IMR-90 (cell line): ENCODE results near the gene NECTIN4. TPM values are rescaled to one million over a fixed set of nuclear protein-coding genes. Genes with fewer than 3 reads are reported as not detected.

Experiments
- ATAC-seq: fragments of 200-7000 bp; cut with Tn5 transposase; 2 replicates; pipeline ENCODE4 v1.9.1; 2020; ENCODE audit warnings: low read depth, mild to moderate bottlenecking, moderate library complexity
- BruUV-seq: library from RNA; stranded (reverse); fragments of 400-500 nt; replicated peaks from 2 replicates; lab custom pipeline; 2021; lab: Mats Ljungman, UMichigan
- CTCF ChIA-PET: fragments of 300-600 bp; formaldehyde crosslinking; extraction: SDS; loops from one replicate; lab custom pipeline; 2021; ENCODE audit warnings: antibody characterized with exemption; lab: Yijun Ruan, JAX
- POLR2A ChIA-PET: fragments of 300-600 bp; sonication (Branson Sonifier 250); formaldehyde crosslinking; loops from one replicate; lab custom pipeline; 2022; ENCODE audit warnings: antibody characterized with exemption; ENCODE audit not compliant: unreplicated experiment; lab: Charles Lee
- DNase-seq: peaks from one replicate; pipeline ENCODE4 v3.0.0; 2013
- H2AFZ ChIP-seq: replicated peaks from 2 replicates; pipeline ENCODE3; 2013; ENCODE audit warnings: low read length, mild to moderate bottlenecking; ENCODE audit not compliant: poor library complexity
- H2AK5ac ChIP-seq: 2 replicates; pipeline ENCODE4 v1.6.1; 2013; ENCODE audit warnings: low read depth, low read length, inconsistent platforms
- H2AK9ac ChIP-seq: replicated peaks from 2 replicates; pipeline ENCODE3; 2013; ENCODE audit warnings: mild to moderate bottlenecking, low read depth, low read length, moderate library complexity; ENCODE audit not compliant: poor library complexity
- H2BK120ac ChIP-seq: 2 replicates; pipeline ENCODE4 v1.6.1; 2013; ENCODE audit warnings: low read depth, low read length, inconsistent platforms
- H2BK15ac ChIP-seq: 3 replicates; pipeline ENCODE4 v1.6.1; 2013; ENCODE audit warnings: low read depth, low read length, inconsistent platforms
- H2BK20ac ChIP-seq: 2 replicates; pipeline ENCODE4 v1.6.1; 2013; ENCODE audit warnings: low read depth, mild to moderate bottlenecking, inconsistent platforms, low read length, moderate library complexity
- H2BK5ac ChIP-seq: 2 replicates; pipeline ENCODE4 v1.6.1; 2013; ENCODE audit warnings: mild to moderate bottlenecking, low read depth, low read length, inconsistent platforms; ENCODE audit not compliant: poor library complexity, severe bottlenecking
- H3K14ac ChIP-seq: replicated peaks from 2 replicates; pipeline ENCODE4 v1.6.1; 2013; ENCODE audit warnings: low read depth, low read length, inconsistent platforms
- H3K18ac ChIP-seq: 2 replicates; pipeline ENCODE4 v1.6.1; 2013; ENCODE audit warnings: low read depth, low read length, control low read depth
- H3K23ac ChIP-seq: 2 replicates; pipeline ENCODE4 v1.6.1; 2013; ENCODE audit warnings: low read depth, low read length, inconsistent platforms
- H3K27ac ChIP-seq: 2 replicates; pipeline ENCODE4 v1.5.1; 2013; ENCODE audit warnings: mild to moderate bottlenecking, control low read depth, low read length; ENCODE audit not compliant: insufficient read depth
- H3K27me3 ChIP-seq: 2 replicates; pipeline ENCODE4 v1.6.1; 2013; ENCODE audit warnings: low read length; ENCODE audit not compliant: control insufficient read depth, insufficient read depth
- H3K36me3 ChIP-seq: 2 replicates; pipeline ENCODE4 v1.6.1; 2013; ENCODE audit warnings: low read length, mixed read lengths; ENCODE audit not compliant: control insufficient read depth, insufficient read depth
- H3K4ac ChIP-seq: 2 replicates; pipeline ENCODE4 v1.6.1; 2013; ENCODE audit warnings: low read depth, low read length, inconsistent platforms
- H3K4me1 ChIP-seq: 2 replicates; pipeline ENCODE4 v1.6.1; 2013; ENCODE audit warnings: low read length, mixed read lengths; ENCODE audit not compliant: control insufficient read depth, insufficient read depth
- H3K4me2 ChIP-seq: 2 replicates; pipeline ENCODE4 v1.6.1; 2013; ENCODE audit warnings: low read depth, mild to moderate bottlenecking, control low read depth, low read length, moderate library complexity
- H3K4me3 ChIP-seq: 2 replicates; pipeline ENCODE4 v1.5.1; 2013; ENCODE audit warnings: low read depth, mild to moderate bottlenecking, control low read depth, low read length, moderate library complexity; ENCODE audit not compliant: insufficient read depth
- H3K56ac ChIP-seq: 2 replicates; pipeline ENCODE4 v1.6.1; 2013; ENCODE audit warnings: low read length, inconsistent platforms; ENCODE audit not compliant: insufficient read depth; ENCODE audit errors: extremely low read depth
- H3K79me1 ChIP-seq, 2 experiments: 2 replicates each; pipeline ENCODE4 v1.6.1; 2013; ENCODE audit warnings: low read length in 2 of 2, inconsistent platforms in 1 of 2, low read depth in 1 of 2
- H3K9ac ChIP-seq: 2 replicates; pipeline ENCODE4 v1.6.1; 2013; ENCODE audit warnings: low read depth, low read length, control low read depth
- H3K9me1 ChIP-seq: 2 replicates; pipeline ENCODE4 v1.6.1; 2013; ENCODE audit warnings: low read length, inconsistent platforms; ENCODE audit not compliant: insufficient read depth
- H3K9me3 ChIP-seq: 2 replicates; pipeline ENCODE4 v1.6.1; 2013; ENCODE audit warnings: low read length; ENCODE audit not compliant: control insufficient read depth, insufficient read depth
- H4K20me1 ChIP-seq: 2 replicates; pipeline ENCODE4 v1.6.1; 2013; ENCODE audit warnings: low read length, inconsistent platforms; ENCODE audit not compliant: insufficient read depth
- H4K5ac ChIP-seq: 2 replicates; pipeline ENCODE4 v1.6.1; 2013; ENCODE audit warnings: mild to moderate bottlenecking, low read depth, low read length, control low read depth
- H4K8ac ChIP-seq, 2 experiments: 2 replicates each; pipeline ENCODE4 v1.6.1; 2013; ENCODE audit warnings: low read depth in 2 of 2, low read length in 2 of 2, control low read depth in 1 of 2, inconsistent platforms in 1 of 2
- H4K91ac ChIP-seq: 2 replicates; pipeline ENCODE4 v1.6.1; 2013; ENCODE audit warnings: low read depth, low read length, inconsistent platforms; ENCODE audit not compliant: insufficient read depth
- NFE2L2 ChIP-seq: fragments of 150-350 bp; IDR thresholded peaks from 2 replicates; pipeline ENCODE4 v1.6.1; 2016; ENCODE audit warnings: low read depth, mild to moderate bottlenecking, low read length
- WGBS, 2 experiments: methylation state at CpG; one replicate each; pipeline versions ENCODE4 v1.1.5 to v1.1.7; 2013; ENCODE audit warnings: missing lambda C conversion rate in 2 of 2; ENCODE audit not compliant: insufficient read length in 1 of 2; ENCODE audit errors: extremely low coverage in 2 of 2; 5-methylcytosine and 5-hydroxymethylcytosine counted together
- dilution Hi-C: fragments of 300-500 bp; cut with HindIII; formaldehyde crosslinking; loops from one replicate; pipeline ENCODE4 v1.14.3; 2018; ENCODE audit warnings: low sequenced_read_pairs; ENCODE audit not compliant: unreplicated experiment
- in situ Hi-C: fragments of 300-500 bp; cut with MboI; formaldehyde crosslinking; loops from 3 replicates; pipeline ENCODE4 v1.14.3; 2019; ENCODE audit warnings: low sequenced_read_pairs, inconsistent platforms, mixed read lengths
- intact Hi-C: fragments of 100-400 bp; cut with micrococcal nuclease; formaldehyde crosslinking; loops from 2 replicates; pipeline ENCODE4 v1.10.0; 2022
- polyA plus RNA-seq, 3 experiments: library from polyadenylated mRNA; depleted of rRNA; stranded (reverse); fragments of >200 nt; gene quantifications; 2 replicates each; pipeline ENCODE4 v1.2.3, GENCODE V29; 2012; ENCODE audit warnings: low replicate concordance in 1 of 3
- total RNA-seq: library from RNA; depleted of rRNA; stranded (reverse); fragments of >200 nt; gene quantifications from 2 replicates; pipeline ENCODE4 v1.2.3, GENCODE V29; 2012

Gene NECTIN4
- total and polyA plus RNA-seq, 2 of the 4 experiments (the other 2 are of a cell fraction): 0.18 to 0.24 TPM

DNA sequence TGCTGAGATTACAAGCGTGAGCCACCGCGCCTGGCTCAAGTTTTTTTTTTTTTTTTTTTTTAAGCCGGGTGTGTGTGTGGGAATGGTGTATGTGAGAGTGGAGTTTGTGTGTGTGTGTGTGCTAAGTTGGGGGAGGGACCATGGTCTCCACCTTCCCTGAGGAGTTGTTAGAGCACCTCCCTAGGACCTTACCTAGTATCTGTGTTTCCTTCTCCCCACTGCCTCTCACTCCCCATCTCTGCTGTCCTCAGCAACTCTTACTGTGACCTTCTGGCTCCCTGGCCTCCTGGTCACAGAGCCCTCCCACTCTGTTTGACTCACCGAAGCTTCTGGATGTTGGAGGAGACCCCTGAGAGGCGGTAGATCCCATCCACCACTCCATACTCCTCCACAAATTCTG is 30.1 kb downstream of the NECTIN4 start:
- ChIA-PET POLR2A (no interaction called here), CTCF (interaction anchor here (0.7 kb wide), 1 partner anchor 212 kb away, joined by 3 read pairs; no protein-coding TSS in a partner anchor)
- Histone ChIP-seq H3K18ac (no peak overlapping the region), H3K9ac (no peak overlapping the region), H3K4me2 (no peak overlapping the region), H3K14ac (no peak overlapping the region), H4K5ac (no peak overlapping the region), H3K27ac (no peak overlapping the region), H3K56ac (no peak overlapping the region), H3K79me1 (no peaks in the 10 kb centered on the region), H4K20me1 (no peaks in the 10 kb centered on the region), H3K9me3 (no peaks in the 10 kb centered on the region), H2AK9ac (no peak overlapping the region), H3K9me1 (no peaks in the 10 kb centered on the region), H2AK5ac (no peak overlapping the region), H3K23ac (no peak overlapping the region), H4K8ac (no peak overlapping the region), H2BK120ac (no peak overlapping the region), H2AFZ (peak overlapping the region; percentile 32), H4K91ac (no peak overlapping the region), H3K27me3 (peaks cover 4% of the 10 kb centered on the region), H3K4me1 (no peaks in the 10 kb centered on the region), H2BK15ac (no peak overlapping the region), H2BK20ac (no peak overlapping the region), H3K4ac (no peak overlapping the region), H2BK5ac (no peak overlapping the region), H3K4me3 (no peak overlapping the region), H3K36me3 (no peaks in the 10 kb centered on the region)
- DNase-seq (no peak), ATAC-seq (no peak)
- intact Hi-C loops (no loop called here), dilution Hi-C loops (no loop called here), in situ Hi-C loops (no loop called here)
- no TSS peak for BruUV-seq
- no peak for TF ChIP-seq NFE2L2
- 20% methylated on average over 1 of the region's 6 CpGs; no CpG with 5 or more reads in 1 of the 2 experiments for WGBS, 2 experiments
